GM10266 (cell line): ENCODE data around the gene CHCHD6.

Experiments
- DNase-seq: peaks from one replicate; pipeline ENCODE4 v3.0.0; 2012; ENCODE audit errors: extremely low spot score
- TF ChIP-seq, protein P1 (sequence below): IDR thresholded peaks from 2 replicates; pipeline ENCODE4 v1.5.1; 2012; ENCODE audit warnings: mild to moderate bottlenecking, low read depth; ENCODE audit not compliant: control insufficient read depth, insufficient read depth; ENCODE audit errors: missing control alignments

Gene CHCHD6

DNA sequence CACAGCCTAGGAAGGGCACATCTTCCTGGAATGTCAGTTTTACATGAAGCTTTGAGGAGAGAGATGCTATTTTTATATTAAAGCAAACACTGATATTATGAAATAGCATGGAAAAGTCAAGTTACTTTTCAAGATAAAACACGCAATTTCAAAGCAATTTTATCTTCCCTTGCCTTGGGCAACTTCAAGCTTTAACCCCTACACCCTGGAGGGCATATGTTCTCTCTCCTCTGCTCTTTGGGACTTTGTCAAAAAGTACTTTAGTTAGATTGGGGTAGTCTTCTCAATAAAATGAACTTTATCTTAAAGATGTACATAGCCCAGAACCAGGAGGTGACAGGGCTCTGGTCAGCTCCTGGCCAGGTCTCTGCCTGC is 192.0 kb downstream of the CHCHD6 start:
- no peak for DNase-seq
- TF ChIP-seq, protein P1, sequence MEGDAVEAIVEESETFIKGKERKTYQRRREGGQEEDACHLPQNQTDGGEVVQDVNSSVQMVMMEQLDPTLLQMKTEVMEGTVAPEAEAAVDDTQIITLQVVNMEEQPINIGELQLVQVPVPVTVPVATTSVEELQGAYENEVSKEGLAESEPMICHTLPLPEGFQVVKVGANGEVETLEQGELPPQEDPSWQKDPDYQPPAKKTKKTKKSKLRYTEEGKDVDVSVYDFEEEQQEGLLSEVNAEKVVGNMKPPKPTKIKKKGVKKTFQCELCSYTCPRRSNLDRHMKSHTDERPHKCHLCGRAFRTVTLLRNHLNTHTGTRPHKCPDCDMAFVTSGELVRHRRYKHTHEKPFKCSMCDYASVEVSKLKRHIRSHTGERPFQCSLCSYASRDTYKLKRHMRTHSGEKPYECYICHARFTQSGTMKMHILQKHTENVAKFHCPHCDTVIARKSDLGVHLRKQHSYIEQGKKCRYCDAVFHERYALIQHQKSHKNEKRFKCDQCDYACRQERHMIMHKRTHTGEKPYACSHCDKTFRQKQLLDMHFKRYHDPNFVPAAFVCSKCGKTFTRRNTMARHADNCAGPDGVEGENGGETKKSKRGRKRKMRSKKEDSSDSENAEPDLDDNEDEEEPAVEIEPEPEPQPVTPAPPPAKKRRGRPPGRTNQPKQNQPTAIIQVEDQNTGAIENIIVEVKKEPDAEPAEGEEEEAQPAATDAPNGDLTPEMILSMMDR = no peak

DNA sequence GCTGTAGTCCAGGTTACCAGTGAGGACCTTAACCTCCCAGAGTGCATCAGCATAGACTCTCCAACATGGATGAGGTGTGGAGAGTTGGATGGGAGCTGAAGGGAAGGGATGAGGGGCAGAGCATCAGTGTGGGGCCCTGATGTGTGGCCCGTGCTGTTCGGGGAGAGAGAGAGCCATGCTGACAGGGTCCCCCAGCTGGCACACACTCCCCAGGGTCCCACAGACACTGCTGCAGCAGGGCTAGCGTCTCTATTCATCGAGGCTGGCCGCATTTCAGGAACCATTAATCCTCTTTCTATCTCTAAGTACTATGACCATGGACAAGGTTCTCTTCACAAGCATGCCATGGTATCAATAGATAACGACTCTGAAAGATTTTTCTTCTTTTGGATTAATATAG is 192.9 kb downstream of the CHCHD6 start:
- TF ChIP-seq, protein P1 = no peak

DNA sequence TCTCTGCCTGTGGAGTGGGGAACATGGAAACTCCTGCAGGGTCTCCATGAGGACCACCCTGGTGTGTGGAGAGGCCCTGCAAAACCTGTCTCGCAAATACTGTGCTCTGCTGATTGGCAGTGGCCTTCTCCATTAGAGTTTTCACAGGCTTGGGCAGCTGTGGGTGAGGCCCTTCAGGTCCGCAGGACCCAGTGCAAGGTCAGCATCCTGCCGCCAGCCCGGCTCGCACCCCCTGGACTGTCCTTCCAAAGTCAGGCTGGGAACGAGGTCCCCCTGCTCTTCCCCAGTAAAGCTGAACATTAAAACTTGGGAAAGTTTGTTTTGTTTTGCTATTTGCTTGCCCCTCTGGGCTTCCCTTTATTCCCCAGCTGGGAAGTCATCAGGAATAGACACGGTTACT is 193.9 kb downstream of the CHCHD6 start:
- no peak for DNase-seq
- TF ChIP-seq, protein P1 = no peak

More for the DNA sequence above, 192.9 kb downstream of the CHCHD6 start:
- no peak for DNase-seq

DNA sequence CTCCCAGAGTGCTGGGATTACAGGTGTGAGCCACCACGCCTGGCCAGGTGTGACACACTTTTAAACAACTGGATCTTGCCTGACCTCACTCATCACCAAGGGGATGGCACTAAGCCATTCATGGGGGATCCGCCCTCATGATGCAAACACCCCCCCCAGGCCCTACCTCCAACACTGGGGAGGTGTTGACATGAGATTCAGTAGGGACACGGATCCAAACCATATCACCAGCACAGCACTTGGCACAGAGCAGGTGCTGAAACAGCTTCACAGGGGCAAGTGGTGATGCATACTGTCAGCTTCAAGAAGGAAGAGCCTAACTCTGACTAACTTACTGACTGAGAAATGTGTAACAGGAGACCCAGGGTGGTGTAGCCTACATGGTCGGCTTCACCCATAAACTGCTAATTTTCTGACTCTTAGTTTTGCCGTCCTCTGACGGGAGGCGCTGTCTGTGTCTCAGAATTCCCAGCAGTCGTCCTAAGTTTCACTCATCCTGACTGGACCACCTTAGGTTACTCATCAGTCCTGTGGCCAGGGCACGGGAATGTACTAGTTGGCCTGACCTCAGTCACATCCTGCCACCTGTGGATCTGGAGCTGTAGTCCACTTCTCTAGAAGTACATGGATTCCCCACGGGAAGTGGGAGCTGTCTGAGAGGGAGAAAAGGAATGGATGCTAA is 197.0 kb downstream of the CHCHD6 start:
- TF ChIP-seq, protein P1 = no peak
- no peak for DNase-seq

DNA sequence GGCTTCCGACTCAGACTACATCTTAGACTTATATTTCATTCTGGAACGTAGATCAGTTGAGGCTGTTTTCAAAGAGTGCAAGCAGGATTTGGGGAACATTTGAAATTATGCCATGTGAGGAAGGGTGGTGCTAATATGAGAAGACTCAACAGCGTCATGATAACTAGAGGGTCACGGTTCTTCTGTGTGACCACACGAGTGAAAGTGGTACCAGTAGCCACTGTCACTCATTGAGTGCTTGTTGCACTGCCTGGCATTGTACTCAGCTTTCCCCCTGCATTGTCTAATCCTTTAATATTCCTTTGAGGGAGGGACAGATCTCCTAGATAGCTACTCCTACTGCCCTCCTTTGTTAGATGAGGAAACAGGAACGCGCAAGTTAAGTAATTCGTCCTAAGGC is 197.6 kb downstream of the CHCHD6 start:
- TF ChIP-seq, protein P1 = no peak
- DNase-seq = no peak

DNA sequence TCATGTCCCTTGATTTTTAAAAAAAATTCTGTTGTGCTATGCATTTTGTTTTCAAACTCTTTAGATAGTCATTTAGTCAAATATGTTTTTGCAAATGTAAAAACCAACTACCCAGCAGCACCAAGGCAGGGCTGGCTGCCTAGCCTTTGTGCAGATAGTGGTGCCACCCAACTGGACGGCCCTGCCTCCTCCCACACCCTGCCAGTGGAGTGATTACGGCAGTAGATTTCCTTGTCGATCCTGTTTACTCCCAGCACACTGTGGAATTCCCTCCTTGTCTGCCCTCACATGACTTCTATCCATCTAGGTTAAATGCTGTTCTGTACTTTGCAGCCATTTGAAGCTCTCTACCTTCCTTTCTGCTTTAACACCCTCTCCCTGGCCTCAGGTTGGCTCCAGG is 199.5 kb downstream of the CHCHD6 start:
- DNase-seq = no peak
- TF ChIP-seq, protein P1 = no peak

DNA sequence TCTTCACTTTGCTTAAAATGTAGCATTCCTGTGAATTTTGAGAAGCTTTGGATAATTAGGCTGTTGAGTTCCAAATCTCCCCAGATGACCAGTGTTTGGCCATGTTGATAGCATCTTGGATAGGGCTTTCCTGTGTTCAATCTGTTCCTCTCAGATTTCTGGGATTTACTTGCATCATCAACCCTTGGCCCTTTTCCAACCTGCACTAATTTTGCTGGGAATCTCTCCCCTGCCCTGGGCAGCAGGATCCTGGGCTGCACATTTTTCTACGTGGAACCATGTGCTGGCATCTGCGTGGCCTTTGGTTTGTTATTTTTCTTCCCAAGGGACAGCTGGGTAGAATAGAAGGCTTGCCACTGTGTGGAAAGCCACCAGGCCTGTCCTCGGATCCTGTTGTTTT is 203.5 kb downstream of the CHCHD6 start:
- DNase-seq = no peak

More for the DNA sequence above, 203.5 kb downstream of the CHCHD6 start:
- TF ChIP-seq, protein P1 = no peak
